NCI-H446 treated with DMSO at 0.1 percent for 48 hours (cell line): ENCODE measurements around the gene ENTHD1.
"Not testable (repeated sequence)": the region's sequence is repeated elsewhere in the genome, so short reads cannot be mapped to it uniquely, and the experiment has no call there.

Source experiments
- DNase-seq: peaks from one replicate; lab custom pipeline; 2025; lab: John Stamatoyannopoulos, UW

ENTHD1 gene

DNA sequence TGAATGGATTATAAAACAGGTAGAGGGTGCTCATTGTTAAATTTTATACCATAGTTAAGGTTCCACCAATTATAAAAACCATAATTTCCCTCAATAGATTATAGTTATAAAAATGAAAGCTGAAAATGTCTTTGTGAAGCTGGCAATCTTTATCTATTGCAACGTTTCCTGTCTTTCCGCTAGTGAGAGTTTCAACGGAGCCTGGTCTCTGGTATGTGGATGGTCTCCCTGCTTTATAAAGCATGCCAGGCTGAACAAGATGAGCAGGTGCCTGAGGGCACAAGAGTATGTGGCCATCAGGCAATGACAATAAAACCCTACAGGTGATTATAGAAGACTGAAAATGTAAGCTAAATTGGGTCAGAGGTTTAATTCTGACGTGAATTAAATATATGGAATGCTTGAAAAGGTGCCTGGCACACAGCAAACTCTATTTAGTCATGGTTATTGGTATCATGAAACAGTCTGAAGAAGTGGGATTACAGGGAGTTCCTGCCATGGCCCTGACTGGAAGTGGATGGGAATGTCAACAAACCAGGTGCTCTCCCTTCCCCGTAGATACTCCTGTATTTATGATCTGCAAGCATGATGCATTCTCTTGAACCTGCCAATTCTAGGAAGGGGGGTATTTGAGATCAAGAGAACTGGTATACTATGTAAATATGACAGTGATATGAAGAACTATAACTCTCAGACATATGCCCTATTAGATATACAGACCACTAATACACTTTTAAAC, 115.7 kb downstream of the ENTHD1 start:
- DNase-seq, result no peak

DNA sequence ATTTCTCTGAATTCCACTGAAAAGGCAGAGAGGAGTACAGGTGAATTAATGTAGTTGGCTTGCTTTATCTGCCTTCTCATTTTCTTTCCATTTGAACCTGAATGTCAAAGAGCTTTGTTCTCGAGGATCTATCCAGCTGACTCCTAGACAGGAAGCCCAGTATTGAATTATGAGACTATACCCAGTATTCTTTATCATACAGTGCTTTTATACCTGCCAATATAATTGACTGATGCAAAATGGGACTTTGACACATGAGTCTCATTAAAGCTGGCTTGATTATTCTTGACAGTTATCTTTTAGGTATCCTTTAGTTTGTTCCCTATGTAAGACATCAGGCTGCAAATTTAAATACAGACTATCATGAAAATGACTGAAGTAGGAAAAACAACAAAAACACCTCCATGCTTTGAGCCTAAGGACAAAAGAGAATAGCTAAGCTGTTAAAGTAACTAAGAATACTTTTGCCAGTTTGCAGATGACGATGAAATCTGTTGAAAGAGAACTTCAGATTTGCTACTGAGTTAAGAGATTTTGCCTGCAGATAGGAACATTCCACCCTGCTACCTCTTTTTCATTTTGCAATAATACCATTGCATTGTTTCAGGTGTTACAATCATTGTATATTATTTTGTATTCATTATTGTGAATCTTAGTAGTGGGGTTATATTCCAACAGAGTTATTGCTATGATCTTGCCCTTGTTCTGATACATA, 117.1 kb downstream of the ENTHD1 start:
- DNase-seq, result no peak

DNA sequence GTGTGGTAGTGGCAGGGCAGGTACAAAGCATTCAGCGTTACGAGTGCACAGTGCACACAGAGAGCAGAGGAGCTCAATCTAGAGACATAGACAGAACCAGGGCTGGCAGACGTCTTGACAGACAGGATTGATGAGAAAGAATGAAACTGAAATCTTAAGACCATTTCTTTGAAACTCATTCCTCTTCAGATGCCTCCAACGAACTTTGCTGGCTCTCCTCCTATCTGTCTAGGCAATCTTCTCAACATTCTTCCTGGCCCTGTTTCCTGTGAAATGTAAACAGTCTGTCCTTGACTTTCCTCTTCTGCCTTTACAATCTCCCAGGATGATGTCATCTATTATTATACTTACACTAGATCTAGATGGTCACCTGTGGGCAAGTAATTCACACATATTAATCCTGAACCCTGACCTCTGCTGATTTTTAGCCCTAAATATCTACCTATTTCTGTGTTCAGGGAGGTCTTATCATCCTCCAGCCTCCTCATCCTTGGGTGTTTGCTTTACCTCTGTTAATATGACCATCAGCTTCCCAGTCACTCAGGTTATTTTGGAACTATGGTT, 119.5 kb downstream of the ENTHD1 start:
- no peak for DNase-seq

DNA sequence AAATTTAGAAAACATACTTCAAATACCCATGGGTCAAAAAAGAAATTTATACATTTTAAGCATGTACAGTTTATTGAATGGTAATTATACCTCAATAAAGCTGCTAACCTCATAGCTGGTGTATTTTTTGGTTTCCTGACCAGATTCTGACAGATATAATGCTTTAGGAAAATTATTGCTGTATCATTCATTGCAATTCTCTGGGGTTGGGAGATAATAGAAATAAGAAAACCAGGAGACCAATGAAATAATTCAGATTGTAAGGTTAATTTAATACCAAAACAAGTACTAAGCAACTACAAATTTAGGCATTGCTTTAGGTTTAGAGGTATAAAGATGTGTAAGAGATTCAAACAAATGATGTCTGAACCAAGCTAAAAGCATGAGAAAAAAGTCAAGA, 120.1 kb downstream of the ENTHD1 start:
- no peak for DNase-seq

DNA sequence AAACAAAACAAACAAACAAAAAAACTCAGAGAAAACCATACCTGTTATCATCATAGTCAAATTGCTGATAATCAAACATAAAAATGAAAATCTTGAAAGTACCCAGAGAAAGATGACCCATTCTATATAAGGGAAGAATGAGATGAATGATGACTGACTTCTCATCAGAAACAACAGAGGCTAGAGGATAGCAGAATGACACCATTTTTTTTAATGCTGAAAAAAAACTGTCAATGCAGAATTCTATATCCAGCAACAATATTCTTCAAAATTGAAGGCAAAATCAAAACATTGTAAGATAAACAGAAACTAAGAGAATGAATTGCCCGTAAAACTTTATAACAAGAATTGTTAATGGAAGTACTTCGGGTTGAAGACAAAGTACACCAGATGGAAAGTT, 122.1 kb downstream of the ENTHD1 start:
- DNase-seq, result no peak

DNA sequence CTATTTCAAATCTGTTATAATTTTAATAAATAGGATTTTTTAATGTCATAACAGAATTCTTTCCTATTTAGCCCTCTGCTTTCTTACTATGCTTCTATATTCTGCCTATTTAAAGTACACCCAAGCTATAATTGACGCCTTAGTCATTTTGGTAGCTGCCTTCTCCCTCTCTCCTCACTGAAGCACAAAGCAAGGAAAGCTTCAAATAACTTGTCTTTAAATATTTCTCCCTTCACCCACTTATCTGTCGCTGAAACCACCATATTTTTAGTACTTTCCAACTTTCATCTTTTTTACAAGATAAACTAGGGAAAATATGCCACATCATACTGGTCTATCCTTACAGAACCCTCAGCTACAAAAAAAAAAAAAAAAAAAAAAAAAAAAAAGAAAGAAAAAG, 127.9 kb downstream of the ENTHD1 start:
- DNase-seq, result no peak

DNA sequence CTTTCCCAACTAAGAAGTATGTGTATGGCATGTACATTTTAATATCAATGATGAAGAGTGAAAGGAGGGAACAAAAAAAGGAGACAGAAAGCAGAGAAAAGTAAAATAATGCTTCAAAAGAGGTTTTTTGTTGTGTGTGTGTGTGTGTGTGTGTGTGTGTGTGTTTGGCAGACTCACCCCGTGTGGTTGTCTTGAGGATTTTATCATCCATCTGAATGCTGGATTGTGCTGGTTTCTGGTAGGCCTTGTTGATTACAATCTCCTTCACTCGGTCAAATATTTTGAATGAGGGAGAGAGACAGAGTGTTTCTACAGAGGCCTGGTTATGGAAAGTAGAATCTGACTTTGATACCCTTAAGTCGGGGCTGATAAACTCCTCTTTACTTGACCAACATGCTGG, 128.5 kb downstream of the ENTHD1 start:
- no peak for DNase-seq

DNA sequence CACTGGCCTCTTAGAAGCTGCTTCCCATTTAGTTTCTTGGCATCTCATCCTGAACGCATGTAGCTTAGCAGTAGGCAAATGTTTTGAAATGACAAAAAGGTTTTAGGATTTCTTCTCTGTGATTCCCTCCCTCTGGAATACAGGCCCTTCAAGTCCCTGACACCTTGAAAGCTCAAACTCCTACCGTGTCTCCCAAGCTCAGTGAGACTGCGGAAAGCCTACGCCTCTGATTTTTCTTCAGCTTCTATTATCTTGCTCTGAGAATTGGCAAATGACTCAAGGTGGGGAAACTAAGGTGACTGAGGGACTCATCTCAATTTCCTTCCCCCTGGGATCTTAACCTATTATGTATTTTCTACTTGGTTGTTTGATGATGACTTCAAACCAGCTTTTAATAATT, 130.3 kb downstream of the ENTHD1 start:
- no peak for DNase-seq

DNA sequence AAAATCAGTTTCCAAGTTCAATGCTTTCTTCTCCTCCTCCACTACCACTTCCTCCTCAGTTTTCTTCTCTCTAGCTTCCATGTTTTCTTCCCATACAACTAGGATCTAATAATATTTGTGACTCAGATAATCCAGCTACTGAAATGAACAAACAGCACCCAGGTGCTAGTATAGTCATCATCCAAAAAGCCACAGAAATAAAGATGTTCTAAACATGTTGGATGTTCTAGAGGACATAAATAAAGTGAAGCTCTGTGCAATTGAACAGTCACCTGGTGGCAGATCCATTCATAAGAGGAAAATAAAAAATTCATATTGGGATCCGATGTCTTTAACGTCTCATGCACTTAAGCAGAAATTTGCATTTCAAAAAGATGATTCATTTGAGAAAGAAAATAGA, 142.8 kb downstream of the ENTHD1 start:
- DNase-seq, result no peak

DNA sequence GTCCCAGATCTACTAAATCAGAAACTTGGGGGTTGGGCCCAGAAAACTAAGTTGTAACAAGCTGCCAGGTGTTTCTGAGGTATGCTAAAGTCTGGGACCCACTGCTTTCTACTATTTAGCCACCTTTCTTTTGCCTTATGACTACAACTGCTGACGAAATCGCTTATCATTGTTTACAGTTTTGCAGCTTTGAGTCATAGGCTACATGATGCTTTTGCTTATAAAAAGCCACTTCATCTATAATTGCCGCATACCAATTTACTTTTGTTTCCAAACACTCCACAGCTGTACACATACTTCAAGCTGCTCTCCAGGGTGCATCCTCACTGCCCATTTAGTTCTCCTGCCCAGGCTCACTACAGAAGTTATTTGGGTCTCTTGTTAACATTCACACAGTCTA, 144.7 kb downstream of the ENTHD1 start:
- no peak for DNase-seq

DNA sequence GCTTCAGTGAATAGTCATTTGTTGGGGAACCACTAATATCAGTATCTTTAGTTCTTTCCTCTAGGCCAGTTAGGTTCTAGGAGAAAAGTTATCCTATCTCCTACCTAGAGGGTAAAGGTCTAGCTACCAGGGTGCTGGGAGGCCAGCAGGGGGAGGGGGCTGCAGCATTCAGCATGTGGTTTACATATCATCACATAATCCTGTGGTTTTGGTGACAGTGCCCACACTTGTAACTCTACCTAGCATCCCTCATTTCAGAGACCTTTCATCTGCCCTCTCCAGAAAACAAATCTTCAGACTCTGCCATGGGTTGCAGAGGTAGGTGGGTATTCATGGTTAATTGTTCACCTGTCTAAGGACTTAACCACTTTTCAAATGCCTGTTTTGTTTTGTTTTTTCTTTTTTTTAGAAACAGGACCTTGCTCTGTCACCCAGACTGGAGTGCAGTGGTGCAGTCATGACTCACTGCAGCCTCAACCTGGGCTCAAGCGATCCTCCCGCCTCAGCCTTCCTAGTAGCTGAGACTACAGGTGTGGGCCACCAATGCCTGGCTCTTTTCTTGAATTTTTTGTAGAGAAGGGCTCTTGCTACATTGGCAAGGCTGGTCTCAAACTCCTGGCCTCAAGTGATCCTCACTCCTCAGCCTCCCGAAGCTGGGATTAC, 146.8 kb downstream of the ENTHD1 start:
- no peak for DNase-seq

DNA sequence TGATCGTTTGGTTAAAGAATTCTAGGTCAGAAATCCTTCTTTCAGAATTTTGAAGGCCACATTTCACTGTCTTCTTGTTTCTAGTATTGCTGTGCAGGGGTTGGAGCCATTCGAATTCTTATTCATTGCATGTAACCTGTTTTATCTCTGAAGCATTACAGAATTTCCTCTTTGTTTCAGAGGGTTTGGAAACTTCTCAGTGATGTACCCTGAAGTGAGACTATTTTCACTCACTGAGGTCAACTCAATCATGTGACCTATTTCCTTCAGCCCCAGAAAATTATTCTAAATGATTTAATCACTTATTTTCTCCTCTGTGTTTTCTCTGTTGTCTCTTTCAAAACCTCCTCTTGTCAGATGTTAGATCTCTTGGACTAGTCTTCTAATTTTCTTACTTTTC, 147.8 kb downstream of the ENTHD1 start:
- DNase-seq, result no peak

DNA sequence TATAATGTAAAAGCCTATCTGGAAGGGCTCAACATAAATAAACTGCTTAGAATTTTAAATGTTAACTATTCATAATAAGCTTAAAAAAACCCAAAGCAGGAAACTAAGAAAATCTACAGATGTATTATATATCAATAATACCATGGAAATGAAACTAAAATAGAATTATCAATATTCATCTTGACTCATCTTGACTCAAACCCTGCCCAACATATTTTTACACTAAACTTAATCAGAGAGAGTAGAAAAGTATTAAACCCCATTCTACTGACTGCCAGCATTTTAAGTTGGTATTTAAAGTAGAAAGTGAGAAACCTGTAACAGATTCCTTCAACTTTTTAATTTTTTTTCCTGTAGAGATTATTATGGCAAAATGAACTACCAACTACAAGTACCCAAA, 149.2 kb downstream of the ENTHD1 start:
- DNase-seq, result no peak

DNA sequence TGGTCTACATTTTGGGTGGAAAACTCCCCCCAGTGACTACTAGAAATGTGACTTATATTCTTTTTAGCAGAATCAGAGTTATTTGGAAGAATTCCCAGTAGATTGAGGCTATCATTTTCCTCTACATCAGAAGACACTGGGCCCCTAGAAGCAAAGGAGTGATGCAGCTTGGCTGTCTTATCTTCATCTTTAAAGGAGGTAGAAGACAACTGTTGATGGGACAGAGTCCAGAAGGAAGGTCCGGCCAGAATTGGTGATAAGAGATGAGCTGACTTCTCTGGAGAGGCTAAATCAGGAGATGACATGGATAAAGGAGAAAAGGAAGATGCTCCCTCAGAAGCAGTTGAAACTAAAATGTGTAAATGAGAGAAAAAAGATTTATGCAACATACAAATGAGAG, 149.6 kb downstream of the ENTHD1 start:
- no peak for DNase-seq

DNA sequence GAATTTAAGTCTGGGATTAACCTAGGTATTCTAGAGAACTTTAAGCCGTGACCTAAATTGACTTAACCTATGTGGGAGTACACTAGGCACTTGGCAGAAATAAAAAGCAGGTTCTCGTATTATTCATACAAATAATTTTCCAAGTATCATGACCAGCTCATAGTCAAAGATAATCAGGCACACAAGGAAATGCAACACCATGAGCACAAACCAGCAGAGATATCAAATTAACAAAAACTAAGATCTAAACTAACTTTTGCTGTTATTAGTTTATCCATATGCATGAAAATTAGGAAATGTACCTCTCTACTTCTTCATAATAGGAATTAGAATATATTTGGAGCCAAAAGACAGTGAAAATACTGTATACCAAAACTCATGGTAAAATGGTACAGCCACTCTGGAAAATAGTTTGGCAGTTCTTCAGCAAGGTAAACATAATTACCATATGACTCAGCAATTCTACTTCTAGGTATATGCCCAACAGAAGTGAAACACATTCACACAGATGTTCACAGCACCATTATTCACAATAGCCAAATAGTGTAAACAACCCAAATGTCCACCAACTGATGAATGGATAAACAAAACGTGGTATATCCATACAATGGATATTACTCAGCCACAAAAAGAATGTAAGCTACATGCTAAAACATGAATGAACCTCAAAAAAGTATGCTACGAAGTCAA, 154.1 kb downstream of the ENTHD1 start:
- DNase-seq, result no peak

DNA sequence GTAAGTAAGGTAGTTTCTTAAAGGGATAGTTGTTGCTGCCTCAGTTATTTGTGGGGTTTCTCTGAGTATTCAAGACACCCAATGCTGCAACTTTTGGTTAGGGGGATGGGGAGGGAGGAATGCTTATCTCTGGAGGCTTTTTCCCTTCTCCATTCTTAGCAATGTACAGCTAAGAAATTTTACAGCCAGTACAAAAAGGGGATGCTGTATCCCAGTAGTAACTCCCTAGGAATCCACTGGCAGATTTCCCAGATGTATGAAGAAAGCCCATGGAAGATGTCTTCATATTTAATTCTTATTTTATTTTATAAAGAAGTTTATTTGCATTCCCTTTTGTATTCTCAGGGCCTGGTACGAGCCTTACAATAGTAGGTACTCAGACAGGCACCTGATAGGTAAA, 154.8 kb downstream of the ENTHD1 start:
- no peak for DNase-seq

DNA sequence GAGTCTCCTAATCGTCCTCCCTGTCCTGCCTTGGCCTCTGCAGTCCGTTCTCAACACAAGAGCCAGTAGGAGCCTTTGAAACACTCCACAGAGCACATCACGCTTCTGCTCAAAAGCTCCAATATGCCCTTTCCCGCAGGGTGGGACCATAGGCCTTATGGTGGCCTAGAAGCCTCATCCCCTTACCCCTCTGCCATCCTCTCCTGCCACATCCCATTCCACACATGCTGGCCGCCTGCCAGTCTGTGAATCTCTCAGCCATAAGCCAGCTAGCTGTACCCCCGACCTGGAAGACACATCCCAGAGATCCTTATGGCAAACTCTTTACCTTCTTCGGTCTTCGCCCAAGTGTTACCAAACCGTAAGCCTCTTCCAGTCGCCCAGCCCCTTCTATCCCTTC, 157.8 kb downstream of the ENTHD1 start:
- no peak for DNase-seq

DNA sequence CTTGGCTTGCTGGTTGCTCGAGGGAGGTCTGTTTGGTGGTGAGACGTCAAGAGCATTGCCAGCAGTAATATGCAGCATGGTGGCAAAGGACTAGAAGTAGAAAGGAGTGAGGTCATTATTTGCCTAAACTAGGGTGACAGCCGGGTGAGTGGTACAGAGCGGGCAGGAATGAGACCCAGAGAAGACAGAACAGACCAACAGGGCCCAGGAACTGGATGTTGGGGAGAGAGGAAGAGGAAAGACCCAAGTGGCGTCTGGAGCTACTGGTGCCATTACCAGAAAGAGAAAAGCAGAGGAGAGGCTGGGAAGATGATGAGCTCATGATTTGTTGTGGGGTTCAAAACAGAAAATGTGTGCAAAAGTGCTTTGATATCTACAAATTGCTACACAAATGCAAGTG, 158.7 kb downstream of the ENTHD1 start:
- no peak for DNase-seq

DNA sequence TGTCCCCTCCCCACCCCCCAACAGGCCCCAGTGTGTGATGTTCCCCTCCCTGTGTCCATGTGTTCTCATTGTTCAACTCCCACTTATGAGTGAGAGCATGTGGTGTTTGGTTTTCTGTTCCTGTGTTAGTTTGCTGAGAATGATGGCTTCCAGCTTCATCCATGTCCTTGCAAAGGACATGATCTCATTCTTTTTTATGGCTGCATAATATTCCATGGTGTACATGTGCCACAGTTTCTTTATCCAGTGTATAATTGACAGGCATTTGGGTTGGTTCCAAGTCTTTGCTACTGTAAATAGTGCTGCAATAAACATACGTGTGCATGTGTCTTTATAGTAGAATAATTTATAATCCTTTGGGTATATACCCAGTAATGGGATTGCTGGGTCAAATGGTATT, 159.5 kb downstream of the ENTHD1 start:
- DNase-seq, result not testable (repeated sequence)

DNA sequence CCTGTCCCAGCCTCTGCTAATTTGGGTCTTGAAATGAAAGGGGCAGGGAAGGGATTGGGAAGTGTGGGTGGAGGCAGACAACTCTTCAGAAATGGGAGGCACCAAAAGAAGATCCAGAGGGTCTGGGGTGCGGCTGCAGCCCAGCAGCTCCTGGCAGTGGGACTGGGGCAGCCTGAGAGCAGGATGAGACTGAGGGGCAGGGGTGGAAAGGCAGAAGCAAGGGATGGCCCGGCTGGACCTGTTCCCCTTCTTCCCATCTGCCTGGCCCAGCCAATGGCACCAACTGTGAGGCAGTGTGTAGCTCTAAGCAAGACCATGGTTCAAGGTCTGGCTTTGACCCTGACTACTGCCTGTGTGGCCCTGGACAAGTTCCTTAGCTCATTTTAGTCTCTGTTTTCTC, 160.4 kb downstream of the ENTHD1 start:
- DNase-seq, result no peak

DNA sequence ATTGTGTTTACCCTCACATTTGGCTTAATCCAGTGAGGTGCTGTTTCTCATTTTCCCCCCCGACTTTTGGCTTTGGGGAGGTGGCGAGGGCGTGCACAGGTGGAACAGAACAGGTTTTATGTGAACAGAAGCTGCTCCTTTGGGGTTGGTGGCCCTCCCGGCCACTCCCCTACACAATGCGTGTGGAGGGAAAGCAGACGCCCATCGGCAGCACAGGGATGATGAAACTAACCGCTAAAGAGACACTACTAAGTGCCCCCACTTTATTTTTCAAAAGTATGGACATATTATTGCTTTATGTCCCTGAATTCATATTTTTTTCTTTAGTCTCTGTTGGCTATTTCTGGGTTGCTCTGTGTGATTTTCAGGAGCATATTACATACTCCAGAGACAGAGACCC, 160.9 kb downstream of the ENTHD1 start:
- DNase-seq, result no peak

DNA sequence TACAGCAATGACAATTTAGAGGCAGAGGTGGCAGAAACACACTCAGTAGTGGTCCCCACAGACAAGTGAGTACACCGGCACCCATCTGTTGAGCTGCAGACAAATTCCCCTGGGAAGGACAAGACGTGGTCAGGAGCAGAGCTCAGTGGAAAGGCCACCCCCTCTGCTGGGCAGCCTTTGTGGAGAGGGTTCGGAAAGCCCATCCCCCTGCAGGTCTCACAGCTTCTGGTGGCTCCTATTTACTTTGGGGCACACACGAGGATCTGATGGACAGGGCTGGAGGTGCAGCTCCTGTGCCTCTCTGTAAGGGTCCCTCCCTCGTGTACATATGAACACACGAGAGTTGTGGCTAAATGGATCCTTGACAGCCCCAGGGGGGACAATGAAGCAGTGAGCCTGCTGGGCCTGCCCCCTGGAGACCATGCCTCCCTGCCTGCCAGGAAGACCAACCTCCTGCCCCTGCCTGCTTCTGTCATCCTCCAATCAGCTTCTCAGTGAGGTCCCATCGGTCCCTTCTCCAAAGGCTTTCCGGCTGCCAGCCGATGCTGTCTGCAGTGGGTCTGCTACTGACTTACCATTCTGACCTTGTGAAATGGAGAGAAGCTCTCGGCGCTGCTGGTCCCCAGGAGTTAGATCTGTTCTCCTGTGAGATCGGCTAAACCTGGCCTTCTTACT, 161.5 kb downstream of the ENTHD1 start:
- no peak for DNase-seq
